CD4-positive, alpha-beta T cell (primary cell): Measurements from ENCODE around the gene MFAP4. TPM values are rescaled to one million over a fixed set of nuclear protein-coding genes. Genes with fewer than 3 reads are reported as not detected.

Source experiments
- ATAC-seq: fragments of 200-7000 bp; cut with Tn5 transposase; one replicate; pipeline ENCODE4 v1.10.0; 2022; ENCODE audit warnings: mild to moderate bottlenecking; ENCODE audit not compliant: poor library complexity
- CTCF ChIA-PET: fragments of 350-600 bp; sonication (Branson Sonifier 250); formaldehyde crosslinking; loops from one replicate; lab custom pipeline; 2021; ENCODE audit warnings: antibody characterized with exemption, inconsistent platforms; lab: Charles Lee
- POLR2A ChIA-PET: fragments of 350-600 bp; sonication (Branson Sonifier 250); formaldehyde crosslinking; loops from one replicate; lab custom pipeline; 2021; ENCODE audit warnings: antibody characterized with exemption, inconsistent platforms; lab: Charles Lee
- DNase-seq, 14 experiments: peaks; one replicate each; pipeline ENCODE4 v3.0.0-alpha.2; 2013 to 2020; ENCODE audit warnings: mixed read lengths in 2 of 14
- H3K27ac ChIP-seq, 2 donors: one replicate each; pipeline versions ENCODE4 v1.5.1 to v1.7.0; 2013; ENCODE audit warnings: low read length in 2 of 2, low read depth in 1 of 2, mild to moderate bottlenecking in 1 of 2
- H3K27me3 ChIP-seq, 2 experiments: 1 replicate in 1 of 2; 2 replicates in 1 of 2; pipeline versions ENCODE4 v1.6.1 to v1.7.0; 2013; ENCODE audit warnings: low read length in 2 of 2, control low read depth in 1 of 2, mild to moderate bottlenecking in 1 of 2, moderate library complexity in 1 of 2; ENCODE audit not compliant: insufficient read depth in 2 of 2, control insufficient read depth in 1 of 2
- H3K36me3 ChIP-seq: one replicate; pipeline ENCODE4 v1.6.1; 2013; ENCODE audit warnings: low read length, control low read depth; ENCODE audit not compliant: insufficient read depth
- H3K4me1 ChIP-seq: one replicate; pipeline ENCODE4 v1.6.1; 2013; ENCODE audit warnings: low read length, control low read depth; ENCODE audit not compliant: insufficient read depth
- H3K4me3 ChIP-seq: one replicate; pipeline ENCODE4 v1.5.1; 2013; ENCODE audit warnings: mild to moderate bottlenecking, low read length, moderate library complexity
- H3K9me3 ChIP-seq, 2 experiments: 1 replicate in 1 of 2; 2 replicates in 1 of 2; pipeline versions ENCODE4 v1.6.1 to v1.7.0; 2013; ENCODE audit warnings: low read length in 2 of 2, mild to moderate bottlenecking in 2 of 2, control low read depth in 1 of 2, moderate library complexity in 1 of 2; ENCODE audit not compliant: control insufficient read depth in 1 of 2, insufficient read depth in 1 of 2
- H3K27ac Mint-ChIP-seq: one replicate; pipeline ENCODE4 v1.8.0; 2020; ENCODE audit warnings: mixed read lengths
- H3K27me3 Mint-ChIP-seq: one replicate; pipeline ENCODE4 v1.8.0; 2021; ENCODE audit warnings: mixed read lengths
- H3K36me3 Mint-ChIP-seq: one replicate; pipeline ENCODE4 v1.8.0; 2021; ENCODE audit warnings: low read depth, mixed read lengths
- H3K4me1 Mint-ChIP-seq: one replicate; pipeline ENCODE4 v1.8.0; 2021; ENCODE audit warnings: low read depth, mixed read lengths
- H3K4me3 Mint-ChIP-seq: one replicate; pipeline ENCODE4 v1.8.0; 2020; ENCODE audit warnings: mild to moderate bottlenecking, mixed read lengths
- H3K9me3 Mint-ChIP-seq: one replicate; pipeline ENCODE4 v1.8.0; 2020; ENCODE audit warnings: mixed read lengths
- CTCF ChIP-seq: fragments of 200-600 bp; IDR thresholded peaks from one replicate; pipeline ENCODE4 v1.8.0; 2022; ENCODE audit warnings: antibody characterized with exemption, mild to moderate bottlenecking
- intact Hi-C, 2 experiments: fragments of 100-400 bp; cut with DNase I in 1 of 2; cut with micrococcal nuclease in 1 of 2; formaldehyde crosslinking; loops; one replicate each; pipeline versions ENCODE4 v1.15.1 to v1.9.0; 2023 to 2025; cut with DNase I, micrococcal nuclease
- total RNA-seq, 174 experiments: library from RNA in 2 of 174; stranded (reverse) in 2 of 174; gene quantifications; one replicate each; pipeline ENCODE4 v1.2.3 and lab custom pipeline; 2021 to 2026

Gene MFAP4
- total RNA-seq, 2 experiments from 2014 or later: not detected

GRCh38 chr17:19366637-19366972 lies 20.4 kb downstream of the MFAP4 start:
- POLR2A ChIA-PET: no interaction called here
- ATAC-seq (no peak), DNase-seq (peak in 2 of 14 experiments; percentile 3 to 17)
- Mint-ChIP-seq H3K4me1 (peaks cover 40% of the 10 kb centered on the region), H3K9me3 (no peaks in the 10 kb centered on the region), H3K27ac (no peak overlapping the region), H3K4me3 (no peak overlapping the region), H3K36me3 (no peaks in the 10 kb centered on the region), H3K27me3 (no peaks in the 10 kb centered on the region)
- H3K4me3 ChIP-seq: no peak overlapping the region
- peaks cover 52% of the 10 kb centered on the region for H3K4me1 ChIP-seq
- CTCF ChIA-PET: no interaction called here
- H3K27ac ChIP-seq: no peak overlapping the region
- no peak for TF ChIP-seq CTCF
- H3K27me3 ChIP-seq: peaks cover 0 to 4% of the 10 kb centered on the region in 2 experiments
- intact Hi-C loops: loop anchor here in 1 of 2 experiments (10.0 kb wide), 1 partner anchor 362 kb away; the partner anchor contains the start of gene FAM83G
- H3K9me3 ChIP-seq: peaks cover 0 to 4% of the 10 kb centered on the region in 2 experiments
- H3K36me3 ChIP-seq: no peaks in the 10 kb centered on the region

GRCh38 chr17:19365833-19366636 lies 21.0 kb downstream of the MFAP4 start:
- peak in 2 of 14 experiments; percentile 2 to 19 for DNase-seq
- peaks cover 0 to 4% of the 10 kb centered on the region in 2 experiments for H3K27me3 ChIP-seq
- no peak overlapping the region for H3K27ac ChIP-seq
- no peak overlapping the region for H3K4me3 Mint-ChIP-seq
- intact Hi-C loops: loop anchor here in 1 of 2 experiments (10.0 kb wide), 1 partner anchor 361 kb away; the partner anchor contains the start of gene FAM83G
- H3K27me3 Mint-ChIP-seq: no peaks in the 10 kb centered on the region
- no peak overlapping the region for H3K4me3 ChIP-seq
- H3K9me3 Mint-ChIP-seq: no peaks in the 10 kb centered on the region
- ATAC-seq: no peak
- H3K27ac Mint-ChIP-seq: no peak overlapping the region
- POLR2A ChIA-PET: interaction anchor here (2.0 kb wide), 1 partner anchor 12 kb away, joined by 15 read pairs; the partner anchor contains the start of gene MAPK7
- peaks cover 36% of the 10 kb centered on the region for H3K4me1 Mint-ChIP-seq
- H3K4me1 ChIP-seq: peaks cover 46% of the 10 kb centered on the region
- peaks cover 0 to 4% of the 10 kb centered on the region in 2 experiments for H3K9me3 ChIP-seq
- no peaks in the 10 kb centered on the region for H3K36me3 Mint-ChIP-seq
- CTCF ChIA-PET: interaction anchor here (0.7 to 1.3 kb wide), 2 partner anchors 81 to 396 kb away, joined by 3 to 4 read pairs; no protein-coding TSS in a partner anchor
- no peak for TF ChIP-seq CTCF
- no peaks in the 10 kb centered on the region for H3K36me3 ChIP-seq

- TF ChIP-seq CTCF: no peak
- no peak for ATAC-seq
- Mint-ChIP-seq H3K4me1 (peaks cover 32% of the 10 kb centered on the region), H3K9me3 (no peaks in the 10 kb centered on the region), H3K27me3 (no peaks in the 10 kb centered on the region), H3K27ac (no peak overlapping the region), H3K36me3 (no peaks in the 10 kb centered on the region), H3K4me3 (no peak overlapping the region)
- DNase-seq: peak in 1 of 14 experiments; percentile 23
- ChIA-PET POLR2A (interaction anchor here (2.0 kb wide), 1 partner anchor 12 kb away, joined by 15 read pairs; the partner anchor contains the start of gene MAPK7), CTCF (interaction anchor here (0.7 to 1.3 kb wide), 2 partner anchors 82 to 397 kb away, joined by 3 to 4 read pairs; no protein-coding TSS in a partner anchor)
- no peak overlapping the region for H3K27ac ChIP-seq
- H3K27me3 ChIP-seq: peaks cover 0 to 4% of the 10 kb centered on the region in 2 experiments
- H3K4me3 ChIP-seq: no peak overlapping the region
- peaks cover 41% of the 10 kb centered on the region for H3K4me1 ChIP-seq
- no peaks in the 10 kb centered on the region for H3K36me3 ChIP-seq
- intact Hi-C loops: loop anchor here in 1 of 2 experiments (10.0 kb wide), 1 partner anchor 361 kb away; the partner anchor contains the start of gene FAM83G
- peaks cover 0 to 4% of the 10 kb centered on the region in 2 experiments for H3K9me3 ChIP-seq
Measured at GRCh38 chr17:19365499-19365817, 21.5 kb downstream of the MFAP4 start.
